MCF 10A (cell line): ENCODE data around the gene OR2K2. TPM values are rescaled to one million over a fixed set of nuclear protein-coding genes. Genes with fewer than 3 reads are reported as not detected.
"Not testable (repeated sequence)": the region's sequence is repeated elsewhere in the genome, so short reads cannot be mapped to it uniquely, and the experiment has no call there.

Experiments
- BruUV-seq: library from RNA; stranded (reverse); fragments of 400-500 nt; replicated peaks from 2 replicates; lab custom pipeline; 2021; lab: Mats Ljungman, UMichigan
- CTCF ChIA-PET: fragments of 300-600 bp; sonication (Branson Sonifier 250); formaldehyde crosslinking; extraction: SDS; loops from one replicate; lab custom pipeline; 2021; ENCODE audit warnings: antibody characterized with exemption, inconsistent platforms; lab: Yijun Ruan, JAX
- POLR2A ChIA-PET: fragments of 300-600, 350-650 bp; sonication (Branson Sonifier 250); formaldehyde crosslinking; extraction: SDS; loops from one replicate; lab custom pipeline; 2020; ENCODE audit warnings: antibody characterized with exemption, inconsistent platforms; lab: Yijun Ruan, JAX
- DNase-seq: peaks from one replicate; pipeline ENCODE4 v3.0.0-alpha.2; 2018; ENCODE audit not compliant: unreplicated experiment
- H3K27ac Mint-ChIP-seq: one replicate; pipeline ENCODE4 v1.8.0; 2022; ENCODE audit warnings: mild to moderate bottlenecking, low read depth, mixed read lengths; ENCODE audit not compliant: unreplicated experiment
- H3K27me3 Mint-ChIP-seq: one replicate; pipeline ENCODE4 v1.8.0; 2022; ENCODE audit warnings: mixed read lengths; ENCODE audit not compliant: insufficient read depth, unreplicated experiment
- H3K36me3 Mint-ChIP-seq: one replicate; pipeline ENCODE4 v1.8.0; 2022; ENCODE audit warnings: mild to moderate bottlenecking, moderate library complexity, mixed read lengths; ENCODE audit not compliant: insufficient read depth, unreplicated experiment
- H3K4me1 Mint-ChIP-seq: one replicate; pipeline ENCODE4 v1.8.0; 2022; ENCODE audit warnings: mixed read lengths; ENCODE audit not compliant: insufficient read depth, unreplicated experiment
- H3K4me3 Mint-ChIP-seq: one replicate; pipeline ENCODE4 v1.8.0; 2022; ENCODE audit warnings: mild to moderate bottlenecking, moderate library complexity, mixed read lengths; ENCODE audit not compliant: unreplicated experiment
- H3K9me3 Mint-ChIP-seq: one replicate; pipeline ENCODE4 v1.8.0; 2022; ENCODE audit warnings: mixed read lengths; ENCODE audit not compliant: unreplicated experiment
- CTCF ChIP-seq: fragments of 200-600 bp; IDR thresholded peaks from one replicate; pipeline ENCODE4 v1.8.0; 2022; ENCODE audit warnings: antibody characterized with exemption, mild to moderate bottlenecking; ENCODE audit not compliant: unreplicated experiment
- intact Hi-C: fragments of 100-400 bp; cut with micrococcal nuclease; formaldehyde crosslinking; loops from 2 replicates; pipeline ENCODE4 v1.14.1; 2022
- total RNA-seq: library from RNA; stranded (reverse); gene quantifications from 2 replicates; pipeline ENCODE4 v1.2.3, GENCODE V29; 2022

Gene OR2K2
- total RNA-seq, 1 experiment from 2014 or later = not detected

DNA sequence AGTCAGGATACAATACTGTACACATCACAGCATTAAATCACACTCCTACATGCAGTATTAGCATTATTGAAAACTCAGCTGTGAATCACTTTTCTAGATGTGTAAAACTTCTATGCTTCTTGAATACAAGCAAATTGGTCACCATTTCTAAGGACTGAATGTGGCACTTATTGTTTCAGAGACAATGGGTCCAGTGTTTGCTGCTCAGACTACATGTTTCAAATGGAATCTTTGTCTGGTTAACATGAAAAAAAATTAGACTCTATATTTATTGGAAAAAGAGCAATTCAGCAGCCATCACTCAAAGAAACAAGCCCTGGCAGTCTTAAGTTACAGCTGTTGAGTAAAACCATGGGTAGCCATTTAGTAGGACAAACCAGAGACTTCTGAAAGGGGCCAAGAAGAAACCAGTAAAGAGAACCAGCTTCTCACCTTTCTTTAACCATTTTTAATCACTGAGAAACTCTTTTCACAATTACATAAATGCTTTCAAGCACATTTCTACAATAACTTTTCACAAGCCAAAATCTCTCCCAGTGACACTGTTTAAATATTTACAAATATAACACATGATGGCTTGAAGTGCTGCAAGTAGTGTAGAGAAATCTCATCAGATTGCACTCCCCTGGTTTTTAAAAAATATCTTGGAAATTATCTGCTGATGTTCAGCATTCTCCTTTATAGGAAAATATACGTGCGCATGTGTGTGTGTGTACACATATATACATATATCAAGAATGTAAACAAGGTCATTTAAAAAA is 35.2 kb downstream of the OR2K2 start:
- intact Hi-C loops = loop anchor here (5.0 kb wide), 1 partner anchor 258 kb away; the partner anchor contains the start of gene LPAR1
- ChIA-PET CTCF (interaction anchor here (0.6 kb wide), 1 partner anchor 416 kb away, joined by 3 read pairs; no protein-coding TSS in a partner anchor), POLR2A (no interaction called here)
- DNase-seq = no peak
- no peaks in the 10 kb centered on the region for H3K36me3 Mint-ChIP-seq
- H3K9me3 Mint-ChIP-seq = peaks cover 11% of the 10 kb centered on the region
- H3K4me1 Mint-ChIP-seq = no peaks in the 10 kb centered on the region
- H3K27me3 Mint-ChIP-seq = no peaks in the 10 kb centered on the region
- no peak overlapping the region for H3K27ac Mint-ChIP-seq
- H3K4me3 Mint-ChIP-seq = no peak overlapping the region
- TF ChIP-seq CTCF = no peak
- BruUV-seq = no TSS peak

DNA sequence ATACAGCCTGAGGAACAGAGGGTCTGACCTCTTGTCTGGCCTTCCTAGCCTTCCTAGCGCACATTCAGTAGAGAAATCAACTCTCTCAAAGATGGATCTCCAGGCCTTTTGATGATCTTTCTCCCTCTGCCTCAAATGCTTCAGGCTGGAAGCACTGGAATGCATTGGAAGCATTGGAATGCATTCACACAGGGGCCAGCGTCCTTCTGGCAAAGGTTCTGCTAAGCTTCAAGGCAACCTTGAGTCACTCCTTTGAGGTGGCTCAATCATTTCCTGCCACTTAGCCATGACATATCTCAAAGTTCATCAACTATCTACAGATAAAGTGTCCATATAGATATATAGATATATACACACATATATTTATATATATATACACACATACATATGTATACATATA is 42.9 kb downstream of the OR2K2 start:
- H3K4me3 Mint-ChIP-seq = no peak overlapping the region
- DNase-seq = peak; percentile 39
- BruUV-seq = no TSS peak
- H3K27ac Mint-ChIP-seq = no peak overlapping the region
- H3K9me3 Mint-ChIP-seq = peaks cover 4% of the 10 kb centered on the region
- H3K36me3 Mint-ChIP-seq = no peaks in the 10 kb centered on the region
- H3K27me3 Mint-ChIP-seq = no peaks in the 10 kb centered on the region
- peaks cover 5% of the 10 kb centered on the region for H3K4me1 Mint-ChIP-seq
- CTCF ChIA-PET = interaction anchor here (1.1 to 1.2 kb wide), 2 partner anchors 13 to 663 kb away, joined by 3 to 4 read pairs; no protein-coding TSS in a partner anchor
- POLR2A ChIA-PET = no interaction called here
- no peak for TF ChIP-seq CTCF
- intact Hi-C loops = no loop called here

- no TSS peak for BruUV-seq
- ChIA-PET CTCF (interaction anchor here (0.7 to 1.4 kb wide), 2 partner anchors 14 to 256 kb away, joined by 4 read pairs; no protein-coding TSS in a partner anchor), POLR2A (no interaction called here)
- no peak for TF ChIP-seq CTCF
- intact Hi-C loops = no loop called here
- DNase-seq = no peak
- H3K4me3 Mint-ChIP-seq = no peak overlapping the region
- no peaks in the 10 kb centered on the region for H3K36me3 Mint-ChIP-seq
- H3K4me1 Mint-ChIP-seq = peaks cover 5% of the 10 kb centered on the region
- no peaks in the 10 kb centered on the region for H3K27me3 Mint-ChIP-seq
- H3K9me3 Mint-ChIP-seq = no peaks in the 10 kb centered on the region
- H3K27ac Mint-ChIP-seq = no peak overlapping the region
Observed at GRCh38 chr9:111284703-111285102, 45.3 kb downstream of the OR2K2 start.

DNA sequence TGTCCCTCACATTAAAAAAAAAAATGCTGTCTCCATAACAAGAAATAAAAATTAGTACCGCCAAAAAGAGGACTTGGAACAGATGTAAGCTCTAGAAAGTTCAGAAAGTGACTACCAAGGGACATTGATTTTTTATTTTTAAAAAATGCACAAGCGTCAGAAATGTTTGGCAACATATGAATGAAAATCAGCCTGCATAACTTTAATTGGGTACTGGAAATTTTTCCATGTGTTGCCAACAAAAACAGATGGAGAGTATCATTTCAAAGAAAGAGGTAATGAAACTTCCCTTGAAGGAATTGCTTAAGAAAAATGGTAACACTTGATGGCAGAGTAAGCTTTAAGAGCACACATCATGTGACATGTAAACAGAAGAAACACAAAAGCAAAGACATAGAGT is 47.2 kb downstream of the OR2K2 start:
- H3K27me3 Mint-ChIP-seq = no peaks in the 10 kb centered on the region
- POLR2A ChIA-PET = no interaction called here
- peaks cover 5% of the 10 kb centered on the region for H3K4me1 Mint-ChIP-seq
- no peaks in the 10 kb centered on the region for H3K36me3 Mint-ChIP-seq
- CTCF ChIA-PET = no interaction called here
- H3K27ac Mint-ChIP-seq = no peak overlapping the region
- BruUV-seq = no TSS peak
- TF ChIP-seq CTCF = no peak
- intact Hi-C loops = no loop called here
- DNase-seq = no peak
- H3K9me3 Mint-ChIP-seq = no peaks in the 10 kb centered on the region
- no peak overlapping the region for H3K4me3 Mint-ChIP-seq

DNA sequence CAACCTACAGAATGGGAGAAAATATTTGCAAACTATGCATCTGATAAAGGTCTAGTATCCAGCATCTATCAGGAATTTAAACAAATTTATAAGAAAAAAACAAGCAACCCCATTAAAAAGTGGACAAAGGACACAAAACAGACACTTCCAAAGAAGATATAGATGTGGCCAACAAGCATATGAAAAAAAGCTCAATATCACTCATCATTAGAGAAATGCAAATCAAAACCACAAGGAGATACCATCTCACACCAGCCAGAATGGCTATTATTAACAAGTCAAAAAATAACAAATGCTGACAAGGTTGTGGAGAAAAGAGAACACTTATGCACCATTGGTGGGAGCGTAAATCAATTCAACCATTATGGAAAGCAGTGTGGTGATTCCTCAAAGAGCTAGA is 49.2 kb downstream of the OR2K2 start:
- intact Hi-C loops, H3K27me3 Mint-ChIP-seq, H3K4me1 Mint-ChIP-seq, H3K36me3 Mint-ChIP-seq, H3K9me3 Mint-ChIP-seq, H3K4me3 Mint-ChIP-seq, H3K27ac Mint-ChIP-seq, DNase-seq, BruUV-seq: not testable (repeated sequence)
- POLR2A ChIA-PET = interaction anchor here (0.7 kb wide), 1 partner anchor 160 kb away, joined by 5 read pairs; no protein-coding TSS in a partner anchor
- CTCF ChIA-PET = interaction anchor here (0.9 to 1.0 kb wide), 2 partner anchors 23 to 74 kb away, joined by 3 to 4 read pairs; no protein-coding TSS in a partner anchor
